ENCODE results near the gene ZFHX3.

The ZFHX3 gene

GRCh38 chr16:73069581-73070262 is 21.8 kb upstream of the ZFHX3 start:
- no peak for DNase-seq (ENCODE audit: low read depth, low spot score)

DNA sequence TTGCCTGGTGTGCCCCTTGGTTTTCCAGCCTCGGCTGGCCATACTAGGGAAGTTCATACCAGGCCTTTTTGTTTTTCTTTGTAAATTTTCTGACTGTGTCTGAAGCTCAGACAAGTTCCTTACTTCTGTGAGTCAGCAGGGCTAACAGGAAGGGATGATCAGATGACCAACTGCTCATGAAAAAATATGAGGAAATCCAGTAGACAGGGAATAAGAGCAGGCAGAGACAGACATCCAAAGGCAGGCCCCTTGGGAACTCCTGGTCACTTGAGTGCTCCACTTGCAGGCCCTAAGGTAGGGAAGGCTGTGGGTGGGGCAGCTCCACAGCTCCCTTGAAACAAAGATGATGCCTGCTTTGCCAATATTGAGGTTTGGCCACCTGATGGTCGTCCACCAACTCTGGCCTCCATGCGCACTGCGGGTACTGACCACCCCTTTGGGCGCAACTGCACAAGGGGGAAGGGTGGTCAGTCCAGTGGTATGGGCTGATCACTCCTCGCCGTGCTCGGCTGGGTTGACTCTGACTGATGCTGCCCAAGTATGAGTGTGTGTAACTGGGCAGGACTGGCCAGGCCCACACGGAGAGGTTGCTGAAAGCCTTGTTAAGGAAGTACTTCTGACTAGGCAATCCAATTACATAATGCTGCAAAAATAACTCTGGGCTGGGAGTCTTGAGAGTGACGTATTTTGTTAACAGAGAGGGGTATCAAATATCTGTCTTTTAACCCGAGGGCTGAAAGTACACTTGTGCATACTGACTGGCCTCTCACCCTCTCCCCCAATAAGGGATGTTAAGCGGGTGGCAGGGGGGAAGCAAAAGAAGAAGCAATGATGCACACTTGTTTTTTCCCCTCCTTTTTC is 20.8 kb upstream of the ZFHX3 start:
- no peak for DNase-seq (ENCODE audit: low read depth, low spot score)

DNA sequence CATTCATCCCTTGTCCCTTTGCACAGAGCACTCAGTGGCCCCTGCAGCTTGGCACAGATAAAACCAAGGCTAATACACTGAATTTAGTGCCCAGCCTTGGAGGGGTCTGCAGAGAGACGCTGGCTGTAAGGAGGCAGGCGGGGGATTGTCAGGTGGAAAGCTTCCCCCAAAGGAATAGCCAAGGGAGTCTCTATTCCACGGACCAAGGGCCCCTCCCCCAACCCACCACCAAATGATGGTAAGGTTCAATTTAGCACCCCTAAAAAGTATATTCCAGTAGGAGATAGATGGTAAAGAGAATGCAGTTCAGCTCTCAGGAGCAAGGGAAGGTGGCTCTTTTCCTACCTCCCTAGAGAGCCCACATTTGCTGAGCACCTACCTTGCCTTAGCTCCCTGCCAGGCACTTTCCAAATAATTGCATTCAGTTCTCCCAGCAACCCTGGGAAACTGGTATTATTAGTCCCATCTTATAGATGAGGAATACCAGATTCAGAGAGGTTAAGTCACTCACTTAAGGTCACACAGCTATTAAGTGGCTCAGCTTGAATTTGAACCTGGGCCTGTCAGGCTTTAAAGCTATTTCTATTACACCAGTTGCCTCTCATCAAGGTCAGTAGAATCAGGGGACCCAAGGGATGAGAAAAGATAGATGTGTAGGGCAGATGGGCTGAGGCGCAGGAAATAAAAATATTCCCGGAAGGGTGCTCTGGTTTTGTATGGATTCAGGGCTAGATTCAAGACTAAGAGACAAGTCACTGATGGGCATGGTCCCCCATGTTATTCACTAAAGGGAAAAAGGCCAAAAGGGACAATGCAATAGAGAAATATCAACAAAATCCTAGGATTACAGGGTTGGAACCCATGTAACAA is 20.0 kb upstream of the ZFHX3 start:
- DNase-seq (ENCODE audit: low read depth, low spot score) = no peak

DNA sequence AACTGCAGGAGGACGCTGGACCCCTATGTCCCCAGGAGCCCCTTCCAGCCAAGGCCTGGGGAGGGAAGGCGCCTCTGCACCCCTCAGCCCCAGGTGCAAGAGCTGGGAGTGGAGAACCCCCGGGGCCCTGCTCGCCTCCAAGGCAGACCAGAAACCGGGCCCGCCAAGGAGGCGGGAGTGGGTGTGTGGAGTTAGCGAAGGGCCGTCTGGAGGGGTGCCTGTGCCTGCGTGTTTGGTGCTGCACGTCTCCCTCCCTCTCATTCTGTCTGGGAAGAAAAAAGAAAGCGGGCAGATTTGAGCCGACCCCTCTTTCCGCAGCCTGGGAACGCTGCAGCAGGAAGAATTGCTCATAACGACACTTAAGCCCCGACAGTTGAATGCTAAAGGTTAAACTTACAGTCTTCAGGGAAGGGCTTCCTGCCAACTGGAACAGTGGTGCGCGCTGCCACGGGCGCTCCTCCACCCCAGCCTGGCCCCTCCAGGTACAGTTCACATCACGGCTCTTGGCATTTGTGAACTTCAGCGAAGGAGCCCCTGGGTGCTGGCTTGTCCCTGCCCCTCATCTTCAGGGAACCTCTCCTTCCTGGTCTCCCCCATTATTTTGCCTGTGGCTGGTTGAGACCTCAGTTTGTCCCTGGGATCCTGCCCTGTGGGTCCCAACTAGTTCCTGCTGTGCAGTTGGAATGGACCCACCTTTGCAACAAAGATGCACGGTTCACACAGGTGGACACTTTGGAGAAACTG is 19.2 kb upstream of the ZFHX3 start:
- no peak for DNase-seq (ENCODE audit: low read depth, low spot score)

GRCh38 chr16:73066331-73066926 is 18.5 kb upstream of the ZFHX3 start:
- DNase-seq (ENCODE audit: low read depth, low spot score) = no peak

DNA sequence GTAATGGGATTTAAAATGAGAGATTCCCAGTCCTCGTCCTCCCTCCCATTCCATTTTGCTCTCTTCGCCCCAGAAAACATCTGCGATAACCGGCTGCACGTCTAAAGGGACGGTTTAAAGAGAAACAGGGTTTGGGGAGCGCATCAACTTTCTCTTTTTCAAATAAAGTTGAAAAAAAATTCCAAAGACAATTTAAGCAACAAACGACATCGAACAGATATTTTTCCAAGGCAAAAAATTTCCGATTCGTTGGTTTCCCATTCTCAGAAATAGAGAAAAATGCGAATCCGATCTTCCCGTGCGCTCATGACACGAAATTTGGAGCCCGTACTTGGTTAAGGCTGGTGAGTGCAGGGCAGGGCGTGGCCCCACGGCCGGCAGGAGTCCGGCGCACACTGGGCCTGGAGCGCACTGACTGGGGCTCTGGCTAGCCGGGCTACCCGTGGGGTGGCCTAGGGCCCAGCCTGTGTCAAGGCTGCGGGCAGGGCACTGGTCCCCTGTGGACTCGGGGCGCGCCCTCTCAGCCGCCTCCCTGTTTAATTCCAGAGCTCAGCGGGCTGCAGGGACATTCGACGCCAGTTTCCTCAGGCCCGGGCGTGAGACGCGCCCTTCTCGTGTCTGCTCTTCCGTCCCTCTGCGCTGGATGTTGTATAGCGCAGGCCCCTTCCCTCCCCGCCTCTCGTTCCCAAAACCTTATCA is 17.9 kb upstream of the ZFHX3 start:
- DNase-seq (ENCODE audit: low read depth, low spot score) = no peak

DNA sequence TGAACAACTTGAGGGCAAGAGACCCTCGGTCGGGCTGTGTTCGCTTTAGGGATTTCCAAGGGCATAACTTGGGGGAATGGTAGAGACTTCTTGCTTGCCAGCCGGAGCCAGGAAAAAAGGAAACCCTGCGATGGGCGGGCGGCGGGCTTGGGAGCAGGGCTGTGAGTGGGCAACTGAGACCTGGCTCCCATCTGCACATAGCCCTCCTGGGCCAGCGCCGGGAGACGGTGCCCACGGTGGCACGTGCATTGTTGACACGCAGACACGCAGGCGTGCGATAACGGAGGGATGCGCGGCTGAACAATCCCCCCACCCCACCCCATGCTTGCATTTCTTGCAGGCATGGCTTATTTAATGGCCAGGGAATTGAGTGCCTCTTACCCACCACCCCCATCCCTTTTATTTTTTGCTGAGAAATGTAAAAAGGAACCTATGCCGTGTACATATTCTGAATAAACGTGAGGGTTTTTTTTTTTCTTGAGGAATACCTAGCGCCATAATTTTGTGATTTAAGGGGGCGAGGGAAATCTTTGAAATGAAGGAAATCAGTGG is 17.1 kb upstream of the ZFHX3 start:
- no peak for DNase-seq (ENCODE audit: low read depth, low spot score)

GRCh38 chr16:73064212-73064993 is 16.5 kb upstream of the ZFHX3 start:
- DNase-seq (ENCODE audit: low read depth, low spot score) = no peak

- DNase-seq (ENCODE audit: low read depth, low spot score) = no peak
These were observed 15.9 kb upstream of the ZFHX3 start for GRCh38 chr16:73063854-73064211.

DNA sequence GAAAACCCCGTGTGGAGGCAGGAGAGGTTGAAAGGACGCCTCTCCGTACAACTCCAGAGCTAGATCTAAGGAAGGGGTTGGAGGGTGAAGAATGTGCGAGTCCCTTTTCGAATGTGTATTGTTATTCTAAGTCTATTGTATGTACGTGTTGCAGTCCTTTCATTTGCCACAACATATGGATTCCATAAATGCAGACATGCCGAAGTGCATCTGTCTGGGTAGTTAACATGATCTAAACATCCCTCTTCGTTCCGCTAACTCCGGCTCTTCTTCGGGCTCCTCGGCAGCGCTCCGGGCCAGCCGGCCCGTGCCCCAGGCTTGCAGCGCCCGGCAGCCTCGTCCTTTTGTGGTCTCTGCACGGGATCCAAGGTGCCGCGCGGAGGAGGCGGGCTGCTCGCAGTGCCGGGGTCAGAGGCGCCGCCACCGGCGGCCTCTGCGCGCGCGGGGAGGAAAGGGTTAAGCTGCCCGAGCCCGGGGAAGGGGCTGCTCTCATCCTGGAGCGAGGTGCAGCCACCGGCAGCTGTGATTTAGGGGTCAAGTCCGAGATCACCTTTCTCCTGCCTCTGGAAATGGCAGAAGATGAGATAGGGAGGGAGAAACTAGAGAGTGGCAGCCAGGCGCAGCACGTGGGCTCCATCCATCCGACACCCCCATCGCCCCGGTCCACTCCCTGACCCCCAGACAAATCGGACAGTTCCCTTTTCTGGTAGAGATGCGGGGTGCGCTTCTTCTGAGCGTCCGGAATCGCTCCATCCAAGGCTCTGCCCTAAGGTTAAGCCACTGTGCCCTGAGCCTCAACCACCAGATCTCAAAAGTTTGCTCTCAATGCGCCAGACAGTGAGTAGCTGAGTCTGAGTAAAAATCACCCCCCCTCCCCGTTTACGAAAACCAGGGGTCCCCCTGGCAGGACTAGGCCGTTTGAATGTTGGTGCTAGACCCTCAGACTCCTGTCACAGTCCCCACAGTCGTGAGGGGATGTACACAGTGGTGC is 15.1 kb upstream of the ZFHX3 start:
- no peak for DNase-seq (ENCODE audit: low read depth, low spot score)

DNA sequence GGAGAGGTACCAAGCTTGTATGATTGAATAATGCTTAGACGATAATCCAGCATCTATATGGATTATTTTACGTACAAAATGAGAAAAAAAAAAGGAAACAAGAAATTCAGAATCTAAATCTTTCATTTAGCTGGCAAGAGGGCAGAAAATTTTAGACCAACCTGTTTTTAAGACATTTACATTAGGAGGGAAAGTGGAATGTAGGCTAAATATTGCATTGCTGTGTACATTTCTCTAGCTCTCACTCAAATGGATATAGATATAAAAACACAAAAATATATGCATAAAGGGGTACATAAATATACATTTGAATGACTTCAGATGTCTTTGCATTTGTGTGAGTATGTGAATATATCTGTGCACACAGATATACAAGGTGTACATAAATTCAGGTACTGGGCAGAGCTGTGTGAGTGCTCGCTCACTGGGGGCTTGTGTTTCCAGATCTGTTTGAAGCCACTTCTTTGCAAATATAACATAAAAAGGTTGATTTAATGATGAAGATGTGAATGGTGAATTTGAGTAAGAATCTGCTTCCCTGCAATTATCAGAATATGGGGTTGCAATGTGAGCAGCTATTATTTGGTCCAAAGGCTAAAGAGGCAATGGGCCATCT is 14.2 kb upstream of the ZFHX3 start:
- DNase-seq (ENCODE audit: low read depth, low spot score) = no peak

DNA sequence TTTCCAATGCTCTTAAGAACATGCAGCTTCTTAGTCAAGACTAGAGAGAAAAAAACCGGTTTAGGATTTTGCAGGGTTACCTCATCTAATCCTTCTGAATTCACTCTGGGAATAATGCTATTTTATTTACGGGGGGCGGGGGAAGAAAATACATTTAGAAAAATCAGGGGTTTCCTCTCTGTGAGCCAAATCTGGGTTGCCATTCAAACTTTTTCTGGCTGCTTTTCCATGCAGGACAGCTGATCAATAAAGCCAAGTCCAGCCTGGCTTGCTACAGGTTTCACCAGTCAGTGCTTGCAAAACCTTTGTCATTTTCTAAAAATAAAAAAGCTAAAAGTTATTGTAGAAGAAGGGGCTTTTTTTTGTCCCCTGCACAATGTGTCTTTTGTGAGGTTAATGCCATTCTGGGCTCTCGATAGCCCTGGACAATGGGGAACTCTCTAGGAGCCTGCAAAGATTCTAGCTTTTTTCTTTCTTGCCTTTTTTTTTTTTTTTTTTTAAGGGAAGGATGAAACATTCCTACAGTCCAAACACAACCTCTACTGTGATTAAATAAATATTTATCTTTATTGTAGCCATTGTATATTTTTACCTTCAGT is 13.1 kb upstream of the ZFHX3 start:
- no peak for DNase-seq (ENCODE audit: low read depth, low spot score)

DNA sequence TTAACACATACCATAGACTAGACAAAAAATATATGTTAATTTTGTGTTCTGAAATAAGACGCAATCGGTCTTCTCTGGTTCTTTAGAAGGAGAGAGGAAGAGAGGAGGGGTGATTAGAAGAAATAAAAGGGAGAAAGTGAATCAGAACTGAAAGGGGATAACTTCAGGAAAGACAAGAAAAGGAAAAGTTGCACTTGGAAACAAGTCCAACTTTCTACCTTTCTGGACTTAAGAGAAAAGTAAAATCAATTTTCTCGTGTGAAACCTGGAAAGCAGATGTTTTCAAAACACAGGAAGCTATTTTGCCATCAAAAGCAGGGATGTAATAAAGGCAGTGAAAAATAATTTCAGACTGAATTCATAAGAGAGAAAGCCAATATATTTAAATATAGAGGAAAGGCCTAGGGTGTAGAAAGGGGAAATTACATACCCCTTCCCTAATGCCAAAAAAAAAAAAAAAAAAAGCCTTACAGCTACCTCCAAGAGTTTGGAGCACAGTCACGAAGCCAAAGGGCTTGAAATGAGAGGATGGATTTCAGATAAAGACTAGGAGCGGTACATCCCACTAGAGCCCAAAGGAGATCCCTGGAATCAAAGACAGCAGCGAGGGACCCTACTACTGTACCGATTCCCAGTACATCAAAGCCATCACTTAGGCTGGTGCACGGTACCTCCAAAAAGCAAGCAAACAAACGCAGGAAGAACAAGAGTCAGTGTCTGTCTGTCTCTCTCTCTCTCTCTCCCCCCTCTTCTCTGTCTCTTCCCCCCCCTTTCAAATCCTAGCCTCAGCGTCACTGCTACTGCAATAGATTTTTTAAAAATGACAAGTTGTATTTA is 12.1 kb upstream of the ZFHX3 start:
- no peak for DNase-seq (ENCODE audit: low read depth, low spot score)

DNA sequence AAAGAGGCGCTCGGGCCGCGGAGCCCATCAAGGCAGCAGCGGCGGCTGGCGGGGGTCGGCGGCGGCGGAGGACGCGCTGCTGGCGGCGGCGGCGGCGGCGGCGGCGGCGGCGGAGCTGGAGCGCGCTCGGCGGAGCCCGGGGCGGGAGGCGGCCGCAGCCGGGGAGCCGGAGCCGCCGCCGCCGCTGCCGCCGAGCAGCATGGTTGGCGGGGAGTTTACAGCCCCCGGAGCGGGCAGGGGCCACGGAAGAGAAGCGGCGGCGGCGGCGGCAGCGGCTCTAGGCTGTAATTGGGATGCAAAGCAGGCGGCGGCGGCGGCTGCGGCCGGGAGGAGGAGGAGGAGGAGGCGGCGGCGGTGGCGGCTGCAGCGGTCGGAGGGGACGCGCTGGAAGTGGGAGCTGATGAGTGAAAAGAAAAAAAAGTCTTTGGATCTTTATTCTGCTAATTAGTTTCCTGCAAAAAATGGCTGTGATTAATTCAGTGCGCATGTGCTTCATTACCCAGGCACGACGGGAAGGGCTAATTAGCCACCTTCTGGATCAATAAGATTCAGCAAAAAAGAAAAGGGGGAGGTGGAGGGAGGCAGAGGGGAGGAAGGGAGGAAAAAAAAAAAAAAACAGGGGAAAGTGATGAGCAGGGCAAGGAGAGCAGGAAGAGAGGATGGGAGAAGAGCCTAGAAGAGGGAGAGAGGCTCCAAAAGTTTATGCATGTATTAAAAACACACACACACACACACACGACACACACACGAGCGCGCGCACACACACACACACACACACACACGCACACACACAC is 10.9 kb upstream of the ZFHX3 start:
- DNase-seq (ENCODE audit: low read depth, low spot score) = no peak

DNA sequence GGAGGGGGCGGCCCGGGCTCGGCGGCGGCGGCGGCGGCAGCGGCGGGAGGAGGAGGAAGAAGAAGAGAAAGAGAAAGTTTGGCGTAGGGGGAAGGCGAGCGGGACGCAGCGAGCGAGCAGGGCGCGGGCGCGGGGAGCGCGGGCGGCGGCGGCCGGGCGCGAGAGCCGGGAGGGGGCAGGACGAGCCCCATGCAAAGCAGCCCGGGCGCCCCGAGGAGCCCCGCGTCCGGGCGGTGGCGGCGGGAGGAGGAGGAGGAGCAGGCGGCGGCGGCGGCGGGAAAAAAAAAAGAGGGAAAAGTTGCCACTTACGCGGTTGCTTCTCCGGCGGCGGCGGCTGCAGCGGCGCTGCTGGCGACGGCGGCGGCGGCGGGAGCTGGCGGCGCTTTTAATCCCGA is 10.3 kb upstream of the ZFHX3 start:
- no peak for DNase-seq (ENCODE audit: low read depth, low spot score)

All from activated CD4-positive, CD25-positive, alpha-beta regulatory T cell treated with anti-CD3 and anti-CD28 coated beads, Interleukin-2, amount 50 U/mL, for 16 hours (primary cell).